Natural killer cell (primary cell): ENCODE measurements around the gene CDK2. TPM values are rescaled to one million over a fixed set of nuclear protein-coding genes. Genes with fewer than 3 reads are reported as not detected.

ENCODE experiments used
- ATAC-seq, 3 donors: fragments of 150-1000 bp in 2 of 3; fragments of 200-7000 bp in 1 of 3; cut with Tn5 transposase; 1 replicate in 1 of 3; 2 replicates in 2 of 3; pipeline ENCODE4 v1.10.0; 2021; ENCODE audit warnings: mild to moderate bottlenecking in 2 of 3, moderate library complexity in 2 of 3
- DNase-seq, 2 donors: peaks; one replicate each; pipeline versions ENCODE4 v3.0.0 to v3.0.0-alpha.2; 2013 to 2021; ENCODE audit warnings: mixed read lengths in 1 of 2
- H3K27ac ChIP-seq: one replicate; pipeline ENCODE4 v1.5.1; 2013; ENCODE audit warnings: mild to moderate bottlenecking, low read length
- H3K27me3 ChIP-seq: one replicate; pipeline ENCODE4 v1.6.1; 2013; ENCODE audit warnings: low read length; ENCODE audit not compliant: control insufficient read depth, insufficient read depth
- H3K36me3 ChIP-seq: one replicate; pipeline ENCODE4 v1.6.1; 2013; ENCODE audit warnings: low read length; ENCODE audit not compliant: control insufficient read depth, insufficient read depth
- H3K4me1 ChIP-seq: one replicate; pipeline ENCODE4 v1.6.1; 2013; ENCODE audit warnings: low read length; ENCODE audit not compliant: control insufficient read depth, insufficient read depth
- H3K4me3 ChIP-seq: one replicate; pipeline ENCODE4 v1.5.1; 2013; ENCODE audit warnings: low read length
- H3K9me3 ChIP-seq: one replicate; pipeline ENCODE4 v1.6.1; 2013; ENCODE audit warnings: low read length; ENCODE audit not compliant: control insufficient read depth, insufficient read depth
- H3K27ac Mint-ChIP-seq, 2 donors: one replicate each; pipeline ENCODE4 v1.8.0; 2022; ENCODE audit warnings: mild to moderate bottlenecking in 2 of 2, mixed read lengths in 2 of 2, moderate library complexity in 1 of 2
- H3K27me3 Mint-ChIP-seq, 2 donors: one replicate each; pipeline ENCODE4 v1.8.0; 2022; ENCODE audit warnings: low read depth in 2 of 2, mixed read lengths in 2 of 2
- H3K36me3 Mint-ChIP-seq: one replicate; pipeline ENCODE4 v1.8.0; 2022; ENCODE audit warnings: mixed read lengths
- H3K4me1 Mint-ChIP-seq, 2 donors: one replicate each; pipeline ENCODE4 v1.8.0; 2022; ENCODE audit warnings: mixed read lengths in 2 of 2
- H3K4me3 Mint-ChIP-seq: one replicate; pipeline ENCODE4 v1.8.0; 2022; ENCODE audit warnings: mild to moderate bottlenecking, moderate library complexity, mixed read lengths
- H3K9me3 Mint-ChIP-seq, 2 donors: one replicate each; pipeline ENCODE4 v1.8.0; 2022; ENCODE audit warnings: mixed read lengths in 2 of 2
- CTCF ChIP-seq: fragments of 200-600 bp; IDR thresholded peaks from one replicate; pipeline ENCODE4 v1.8.0; 2022; ENCODE audit warnings: antibody characterized with exemption
- WGBS: methylation state at CpG from one replicate; pipeline ENCODE4 v1.1.7; 2013; ENCODE audit warnings: missing lambda C conversion rate; ENCODE audit not compliant: insufficient coverage; 5-methylcytosine and 5-hydroxymethylcytosine counted together
- intact Hi-C: fragments of 100-400 bp; cut with micrococcal nuclease; formaldehyde crosslinking; loops from one replicate; pipeline ENCODE4 v1.14.2; 2022
- total RNA-seq, 4 donors: library from RNA; stranded (reverse); fragments of 120-200 nt in 1 of 4; gene quantifications; one replicate each; pipeline versions ENCODE4 v1.2.3 to v1.2.4, GENCODE V29; 2013 to 2022

The CDK2 gene
- total RNA-seq, 3 donors from 2014 or later (not counting 1 experiment from before 2014, with no cell fraction given), result 19.5 to 27.3 (median 27.3) TPM

GRCh38 chr12:55946553-55946952 lies 20.1 kb upstream of the CDK2 start:
- Mint-ChIP-seq H3K4me3 (no peak overlapping the region), H3K27me3 (no peaks in the 10 kb centered on the region), H3K36me3 (peaks cover 19% of the 10 kb centered on the region), H3K4me1 (peaks cover 0 to 2% of the 10 kb centered on the region in 2 donors), H3K27ac (no peak overlapping the region), H3K9me3 (no peaks in the 10 kb centered on the region)
- no peak overlapping the region for H3K27ac ChIP-seq
- intact Hi-C loops, result no loop called here
- H3K4me1 ChIP-seq, result no peaks in the 10 kb centered on the region
- ATAC-seq (no peak), DNase-seq (no peak)
- peaks cover 61% of the 10 kb centered on the region for H3K36me3 ChIP-seq
- 86% methylated on average over 5 of the region's 6 CpGs for WGBS
- no peaks in the 10 kb centered on the region for H3K9me3 ChIP-seq
- H3K27me3 ChIP-seq, result no peaks in the 10 kb centered on the region
- no peak for TF ChIP-seq CTCF
- no peak overlapping the region for H3K4me3 ChIP-seq

GRCh38 chr12:55955344-55955743 lies 11.3 kb upstream of the CDK2 start:
- H3K4me3 ChIP-seq, result no peak overlapping the region
- ATAC-seq, result no peak
- H3K27ac Mint-ChIP-seq, result peak overlapping the region in 1 of 2 donors; percentile 58

GRCh38 chr12:55955800-55956508 lies 10.7 kb upstream of the CDK2 start:
- no peak overlapping the region for H3K4me3 ChIP-seq
- peaks cover 10% of the 10 kb centered on the region for H3K36me3 Mint-ChIP-seq
- no peak overlapping the region for H3K27ac ChIP-seq
- no peaks in the 10 kb centered on the region for H3K27me3 ChIP-seq
- H3K9me3 ChIP-seq, result no peaks in the 10 kb centered on the region
- H3K9me3 Mint-ChIP-seq, result no peaks in the 10 kb centered on the region
- peak overlapping the region in 1 of 2 donors; percentile 58 for H3K27ac Mint-ChIP-seq
- no peak overlapping the region for H3K4me3 Mint-ChIP-seq
- no peaks in the 10 kb centered on the region for H3K27me3 Mint-ChIP-seq
- peaks cover 0 to 5% of the 10 kb centered on the region in 2 donors for H3K4me1 Mint-ChIP-seq
- H3K36me3 ChIP-seq, result peaks cover 30% of the 10 kb centered on the region
- WGBS, result 93% methylated on average over 6 of the region's 6 CpGs
- no peak for TF ChIP-seq CTCF
- peak in 1 of 2 donors; percentile 61 for DNase-seq
- intact Hi-C loops, result no loop called here
- no peak for ATAC-seq
- H3K4me1 ChIP-seq, result no peaks in the 10 kb centered on the region

More at GRCh38 chr12:55955344-55955743, 11.3 kb upstream of the CDK2 start:
- TF ChIP-seq CTCF, result no peak
- Mint-ChIP-seq H3K4me3 (no peak overlapping the region), H3K9me3 (no peaks in the 10 kb centered on the region), H3K27me3 (no peaks in the 10 kb centered on the region), H3K4me1 (peaks cover 0 to 5% of the 10 kb centered on the region in 2 donors), H3K36me3 (peaks cover 10% of the 10 kb centered on the region)
- no peaks in the 10 kb centered on the region for H3K4me1 ChIP-seq
- no peak overlapping the region for H3K27ac ChIP-seq
- H3K9me3 ChIP-seq, result no peaks in the 10 kb centered on the region
- DNase-seq, result no peak
- intact Hi-C loops, result no loop called here
- peaks cover 31% of the 10 kb centered on the region for H3K36me3 ChIP-seq
- H3K27me3 ChIP-seq, result no peaks in the 10 kb centered on the region
- 96% methylated on average over 4 of the region's 4 CpGs for WGBS
